Measurements from ENCODE around the gene SLC25A51. TPM values are rescaled to one million over a fixed set of nuclear protein-coding genes. Genes with fewer than 3 reads are reported as not detected.

SLC25A51 gene
- total RNA-seq (36.2 and 38.3 TPM in 2 replicates), polyA plus RNA-seq (14.8 and 15.4 TPM in 2 replicates), polyA minus RNA-seq (62.4 and 62.5 TPM in 2 replicates), Bru-seq, nascent RNA (percentile 85 among the genes with signal in this experiment), BruChase-seq, experiment 1, labeled RNA remaining after a 6-hour chase (percentile 99 among the genes with signal in this experiment), BruChase-seq, experiment 2, labeled RNA remaining after a 2-hour chase (percentile 98 among the genes with signal in this experiment)
- 17.0 and 17.2 TPM in 2 replicates for polyA plus RNA-seq (2011; cell fraction: cytosol; rRNA removed)
- 13.2 and 17.7 TPM in 2 replicates for polyA plus RNA-seq (2011; cell fraction: nucleus; rRNA removed)
- 14.1 and 21.7 TPM in 2 replicates for polyA plus RNA-seq (2012)
- 19.7 TPM for polyA minus RNA-seq (2011; cell fraction: cytosol; rRNA and poly(A)+ RNA removed)
- 23.3 and 28.9 TPM in 2 replicates for polyA minus RNA-seq (2011; cell fraction: nucleus; rRNA and poly(A)+ RNA removed)
- long read RNA-seq, transcript SLC25A51-203 (4 exons, 1,871 nt) = major isoform, 25 of 41 reads
- long read RNA-seq, partial matches to known transcripts = 2 of 41 reads
- long read RNA-seq, other reads (novel, unspliced or antisense) = 11 of 41 reads

GRCh38 chr9:37903647-37904444 is at the start of gene SLC25A51:
Gene SLC25A51 (minus strand): TSS chr9:37904127. CDS start chr9:37888550, 15,577 bp downstream.
- Histone ChIP-seq H3K27ac (ENCODE audit: insufficient read depth, low read depth, low read length) (peak within 1 kb of the TSS; percentile 5), H3K9me3 (replicated peaks; ENCODE audit: control insufficient read depth, insufficient read depth, low read length) (no peaks in the 10 kb centered on the region), H3K9me1 (replicated peaks; ENCODE audit: control insufficient read depth, extremely low read depth, insufficient read depth, low read length) (no peaks in the 10 kb centered on the region), H3K79me2 (ENCODE audit: control insufficient read depth, insufficient read depth, low read length) (peaks cover 29% of the 10 kb centered on the region), H3K4me1 (ENCODE audit: control insufficient read depth, extremely low read depth, insufficient read depth, low read length) (peaks cover 21% of the 10 kb centered on the region), H3K4me2 (ENCODE audit: insufficient read depth, low read length) (peak within 1 kb of the TSS; percentile 82), H3K27me3 (ENCODE audit: control insufficient read depth in 2 of 2, insufficient read depth in 2 of 2, low read length in 2 of 2) (no peaks in the 10 kb centered on the region), H3K4me3 (replicated peaks in 1 of 3; ENCODE audit: insufficient read depth in 1 of 3, low read depth in 1 of 3, low read length in 3 of 3) (peak within 1 kb of the TSS; percentile 29 to 90 (median 74)), H3K9ac (replicated peaks; ENCODE audit: extremely low read depth, insufficient read depth, low read length) (peak within 1 kb of the TSS; percentile 69), H4K20me1 (replicated peaks; ENCODE audit: control insufficient read depth, extremely low read depth, insufficient read depth, low read length) (no peaks in the 10 kb centered on the region), H2AFZ (ENCODE audit: low read depth, low read length) (peak within 1 kb of the TSS; percentile 90), H3K36me3 (ENCODE audit: control insufficient read depth in 2 of 2, extremely low read depth in 1 of 2, insufficient read depth in 2 of 2, low read length in 2 of 2) (peaks cover 2 to 4% of the 10 kb centered on the region in 2 experiments)
- no TSS peak for BruUV-seq (replicated peaks)
- ChIA-PET POLR2A (no interaction called here), CTCF (interaction anchor here (0.7 to 2.9 kb wide), 12 partner anchors 10 to 485 kb away, joined by 3 to 24 read pairs (median 6); partner anchors contain the start of gene EXOSC3)
- dilution Hi-C loops (cut with MboI; ENCODE audit: extremely low pct_ligation_motif_present, low sequenced_read_pairs) (no loop called here), intact Hi-C loops (cut with micrococcal nuclease) (loop anchor here (2.0 to 5.0 kb wide), 9 partner anchors 103 to 489 kb away; partner anchors contain the start of genes ALDH1B1, DCAF10 and EXOSC3)
- TF ChIP-seq GATA2 (IDR thresholded peaks at IDR 0.05; ENCODE audit: insufficient read depth, insufficient read length, low read depth, low read length) (no peak), MYC (IDR thresholded peaks at IDR 0.05; ENCODE audit: low read depth, low read length) (peak; percentile 90), MAX (IDR thresholded peaks at IDR 0.05; ENCODE audit: insufficient read depth, insufficient read length) (no peak), POLR2AphosphoS5 (IDR thresholded peaks at IDR 0.05; ENCODE audit: insufficient read depth, low read depth, low read length) (peak; percentile 67), POLR2A (IDR thresholded peaks at IDR 0.05; ENCODE audit: low read depth, low read length) (peak; percentile 80), CTCF (IDR thresholded peaks at IDR 0.05; ENCODE audit: extremely low read depth in 1 of 2, insufficient read depth in 1 of 2, low read depth in 1 of 2, low read length in 2 of 2) (peak; percentile 98 to 100), FOS (IDR thresholded peaks at IDR 0.05; ENCODE audit: borderline replicate concordance, insufficient read depth, low read length) (peak; percentile 8)
- FAIRE-seq (peak; percentile 91), DNase-seq (ENCODE audit: low read depth, low spot score) (peak; percentile 94)
